C4-2B (cell line): ENCODE measurements around the gene TAP1.
A peak's percentile ranks its signal among the peaks of the same experiment; 100 is the strongest.

Experiments
- H3K27ac ChIP-seq: fragments of 450-650 bp; 2 replicates; pipeline ENCODE4 v1.5.1; 2017
- ZFX ChIP-seq: fragments of 450-650 bp; IDR thresholded peaks from 2 replicates; pipeline ENCODE4 v1.6.1; 2017
- TF ChIP-seq, protein P1 (sequence below): fragments of 450-650 bp; conservative IDR thresholded peaks from 2 replicates; pipeline ENCODE4 v1.5.1; 2017; ENCODE audit warnings: mild to moderate bottlenecking

TAP1 gene, protein sequence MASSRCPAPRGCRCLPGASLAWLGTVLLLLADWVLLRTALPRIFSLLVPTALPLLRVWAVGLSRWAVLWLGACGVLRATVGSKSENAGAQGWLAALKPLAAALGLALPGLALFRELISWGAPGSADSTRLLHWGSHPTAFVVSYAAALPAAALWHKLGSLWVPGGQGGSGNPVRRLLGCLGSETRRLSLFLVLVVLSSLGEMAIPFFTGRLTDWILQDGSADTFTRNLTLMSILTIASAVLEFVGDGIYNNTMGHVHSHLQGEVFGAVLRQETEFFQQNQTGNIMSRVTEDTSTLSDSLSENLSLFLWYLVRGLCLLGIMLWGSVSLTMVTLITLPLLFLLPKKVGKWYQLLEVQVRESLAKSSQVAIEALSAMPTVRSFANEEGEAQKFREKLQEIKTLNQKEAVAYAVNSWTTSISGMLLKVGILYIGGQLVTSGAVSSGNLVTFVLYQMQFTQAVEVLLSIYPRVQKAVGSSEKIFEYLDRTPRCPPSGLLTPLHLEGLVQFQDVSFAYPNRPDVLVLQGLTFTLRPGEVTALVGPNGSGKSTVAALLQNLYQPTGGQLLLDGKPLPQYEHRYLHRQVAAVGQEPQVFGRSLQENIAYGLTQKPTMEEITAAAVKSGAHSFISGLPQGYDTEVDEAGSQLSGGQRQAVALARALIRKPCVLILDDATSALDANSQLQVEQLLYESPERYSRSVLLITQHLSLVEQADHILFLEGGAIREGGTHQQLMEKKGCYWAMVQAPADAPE

DNA sequence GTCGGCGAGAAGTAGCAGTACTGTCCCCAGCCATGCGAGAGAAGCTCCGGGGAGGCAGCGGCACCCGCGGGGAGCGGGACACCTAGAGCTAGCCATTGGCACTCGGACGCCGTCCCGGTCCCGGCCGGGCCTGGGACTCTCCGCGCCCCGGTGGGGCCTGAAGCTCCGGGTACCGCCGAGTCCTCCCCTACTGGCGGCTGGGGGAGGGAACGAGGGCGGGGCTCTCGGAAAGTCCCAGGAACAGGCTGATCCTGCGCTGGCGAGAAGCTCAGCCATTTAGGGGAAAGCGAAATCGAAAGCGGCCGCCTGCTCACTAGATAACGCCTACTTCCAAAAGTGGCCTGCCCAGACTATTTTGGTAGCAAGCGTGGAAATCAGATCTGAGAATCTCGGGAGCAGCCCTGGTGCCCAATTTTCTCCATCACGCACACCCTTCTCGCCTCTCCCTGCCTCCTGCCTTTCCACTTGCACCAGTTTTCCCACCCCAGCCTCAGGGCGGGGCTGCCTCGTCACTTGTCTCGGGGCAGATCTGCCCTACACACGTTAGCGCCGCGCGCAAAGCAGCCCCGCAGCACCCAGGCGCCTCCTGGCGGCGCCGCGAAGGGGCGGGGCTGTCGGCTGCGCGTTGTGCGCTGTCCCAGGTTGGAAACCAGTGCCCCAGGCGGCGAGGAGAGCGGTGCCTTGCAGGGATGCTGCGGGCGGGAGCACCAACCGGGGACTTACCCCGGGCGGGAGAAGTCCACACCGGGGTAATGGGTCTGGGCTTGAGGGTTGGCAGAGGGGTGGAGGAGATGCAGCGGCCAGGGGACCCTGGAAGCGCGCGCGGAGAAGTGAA, at the start of gene TAP1, which contains the start of gene PSMB9:
Gene TAP1, minus strand, starts transcription at position 164 of the 835 bp plus-strand sequence. Its CDS starts 68 bp downstream, at position 96.
Gene PSMB9, plus strand, starts transcription at position 652 of the 835 bp plus-strand sequence. Its CDS starts 38 bp downstream, at position 690.
- peak within 1 kb of the TSS; percentile 54 for H3K27ac ChIP-seq
- TF ChIP-seq, protein P1, sequence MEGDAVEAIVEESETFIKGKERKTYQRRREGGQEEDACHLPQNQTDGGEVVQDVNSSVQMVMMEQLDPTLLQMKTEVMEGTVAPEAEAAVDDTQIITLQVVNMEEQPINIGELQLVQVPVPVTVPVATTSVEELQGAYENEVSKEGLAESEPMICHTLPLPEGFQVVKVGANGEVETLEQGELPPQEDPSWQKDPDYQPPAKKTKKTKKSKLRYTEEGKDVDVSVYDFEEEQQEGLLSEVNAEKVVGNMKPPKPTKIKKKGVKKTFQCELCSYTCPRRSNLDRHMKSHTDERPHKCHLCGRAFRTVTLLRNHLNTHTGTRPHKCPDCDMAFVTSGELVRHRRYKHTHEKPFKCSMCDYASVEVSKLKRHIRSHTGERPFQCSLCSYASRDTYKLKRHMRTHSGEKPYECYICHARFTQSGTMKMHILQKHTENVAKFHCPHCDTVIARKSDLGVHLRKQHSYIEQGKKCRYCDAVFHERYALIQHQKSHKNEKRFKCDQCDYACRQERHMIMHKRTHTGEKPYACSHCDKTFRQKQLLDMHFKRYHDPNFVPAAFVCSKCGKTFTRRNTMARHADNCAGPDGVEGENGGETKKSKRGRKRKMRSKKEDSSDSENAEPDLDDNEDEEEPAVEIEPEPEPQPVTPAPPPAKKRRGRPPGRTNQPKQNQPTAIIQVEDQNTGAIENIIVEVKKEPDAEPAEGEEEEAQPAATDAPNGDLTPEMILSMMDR: peak; percentile 88
- TF ChIP-seq ZFX: no peak

- H3K27ac ChIP-seq: peak overlapping the region; percentile 89
These were observed 41.5 kb upstream of the TAP1 start for GRCh38 chr6:32895006-32895345.

GRCh38 chr6:32894085-32895005, 40.8 kb upstream of the TAP1 start:
- TF ChIP-seq, protein P1: no peak
- peak; percentile 12; the same call in 1 of the 2 replicates for TF ChIP-seq ZFX
- peak overlapping the region; percentile 89 for H3K27ac ChIP-seq

More at GRCh38 chr6:32895006-32895345, 41.5 kb upstream of the TAP1 start:
- TF ChIP-seq, protein P1: no peak
- TF ChIP-seq ZFX: peak; percentile 25; the same call in 1 of the 2 replicates

DNA sequence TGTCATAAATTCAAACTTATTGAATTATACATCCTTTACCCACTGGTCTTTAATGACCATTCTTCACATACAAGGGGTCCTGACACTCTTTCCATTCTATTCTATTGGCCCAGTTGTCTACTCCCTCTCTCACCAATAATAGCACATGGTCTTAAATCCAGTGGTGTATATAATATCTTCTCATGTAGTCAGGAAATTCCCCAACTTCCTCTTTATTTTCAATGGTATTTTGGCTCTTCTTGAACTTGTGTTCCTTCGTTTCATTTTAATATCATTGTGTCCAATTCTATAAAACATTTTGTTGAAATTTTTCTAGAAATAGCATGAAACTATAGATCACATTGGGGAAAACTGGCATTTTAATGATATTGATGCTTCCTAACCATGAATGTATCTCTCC, 37.3 kb upstream of the TAP1 start:
- no peak for TF ChIP-seq ZFX
- TF ChIP-seq, protein P1: no peak
- H3K27ac ChIP-seq: no peak overlapping the region

DNA sequence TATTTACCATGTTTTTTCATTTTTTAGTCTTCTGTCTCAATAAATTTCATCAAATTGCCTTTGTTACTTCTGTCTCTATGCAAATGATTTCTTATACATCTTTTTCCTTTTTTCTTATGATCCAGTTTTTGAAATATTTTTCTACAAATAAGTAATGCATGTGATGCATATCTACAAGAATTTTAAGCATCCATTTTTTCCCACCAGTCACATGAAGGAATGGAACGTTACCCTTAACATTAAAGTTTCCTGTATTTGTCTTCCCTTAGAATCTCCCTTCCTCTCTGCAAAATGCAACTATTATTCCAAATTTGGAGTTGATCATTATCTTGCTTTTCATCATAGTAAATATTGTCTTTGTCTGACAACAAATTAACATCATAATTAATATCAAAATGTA, 36.0 kb upstream of the TAP1 start:
- TF ChIP-seq ZFX: no peak
- TF ChIP-seq, protein P1: no peak
- H3K27ac ChIP-seq: no peak overlapping the region

DNA sequence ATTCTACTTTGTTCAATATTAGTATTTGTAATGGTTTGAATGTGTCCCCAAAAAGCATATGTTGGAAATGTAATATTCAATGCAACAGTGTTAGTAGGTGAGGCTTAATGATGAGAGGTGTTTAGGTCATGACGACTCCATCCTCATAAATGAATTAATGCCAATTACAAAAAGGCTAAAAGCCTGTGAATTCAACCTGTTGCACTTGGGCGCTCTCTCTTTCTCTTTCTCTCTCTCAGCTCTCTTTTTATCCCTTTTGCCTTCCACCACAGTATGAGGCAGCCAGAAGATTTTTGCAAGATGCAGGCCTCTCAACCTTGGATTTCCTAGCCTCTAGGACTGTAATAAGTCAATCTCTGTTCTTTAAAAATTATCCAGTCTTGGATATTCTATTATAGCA, 35.1 kb upstream of the TAP1 start:
- no peak overlapping the region for H3K27ac ChIP-seq
- TF ChIP-seq, protein P1: no peak
- no peak for TF ChIP-seq ZFX
